Activated naive CD8-positive, alpha-beta T cell treated with anti-CD3 and anti-CD28 coated beads, Interleukin-2, amount 50 U/mL, for 16 hours (primary cell): ENCODE results near the gene SLC25A48.
"Not testable (repeated sequence)": the region's sequence is repeated elsewhere in the genome, so short reads cannot be mapped to it uniquely, and the experiment has no call there.

Source experiments
- DNase-seq: peaks from one replicate; pipeline ENCODE4 v3.0.0-alpha.2; 2020; ENCODE audit warnings: low read depth, low spot score

SLC25A48 gene

GRCh38 chr5:135829681-135830383, 4.6 kb upstream of the SLC25A48 start:
- no peak for DNase-seq

- no peak for DNase-seq
Observed at GRCh38 chr5:135830384-135830700, 4.1 kb upstream of the SLC25A48 start.

GRCh38 chr5:135830876-135831275, 3.6 kb upstream of the SLC25A48 start:
- DNase-seq: no peak

- DNase-seq: no peak
Observed at GRCh38 chr5:135831439-135831838, 3.0 kb upstream of the SLC25A48 start.

GRCh38 chr5:135831851-135832555, 2.5 kb upstream of the SLC25A48 start:
- no peak for DNase-seq

- no peak for DNase-seq
Observed at GRCh38 chr5:135832941-135833920, 1.2 kb upstream of the SLC25A48 start.

- DNase-seq: no peak
Observed at GRCh38 chr5:135833961-135834638, 363 bp upstream of the SLC25A48 start.

GRCh38 chr5:135835766-135836165, 1.3 kb downstream of the SLC25A48 start:
- no peak for DNase-seq

- not testable (repeated sequence) for DNase-seq
Observed at GRCh38 chr5:135838395-135838794, 3.9 kb downstream of the SLC25A48 start.

GRCh38 chr5:135839566-135839965, 5.1 kb downstream of the SLC25A48 start:
- no peak for DNase-seq

- DNase-seq: no peak
Observed at GRCh38 chr5:135840959-135841358, 6.5 kb downstream of the SLC25A48 start.

GRCh38 chr5:135842737-135843136, 8.3 kb downstream of the SLC25A48 start:
- no peak for DNase-seq

- DNase-seq: no peak
Observed at GRCh38 chr5:135843571-135844337, 9.3 kb downstream of the SLC25A48 start.

- no peak for DNase-seq
Observed at GRCh38 chr5:135846311-135846710, 11.8 kb downstream of the SLC25A48 start.

GRCh38 chr5:135847976-135848375, 13.5 kb downstream of the SLC25A48 start:
- no peak for DNase-seq

GRCh38 chr5:135850231-135850630, 15.8 kb downstream of the SLC25A48 start:
- no peak for DNase-seq

- DNase-seq: no peak
Observed at GRCh38 chr5:135850671-135851070, 16.2 kb downstream of the SLC25A48 start.

- no peak for DNase-seq
Observed at GRCh38 chr5:135851186-135851914, 16.9 kb downstream of the SLC25A48 start.

GRCh38 chr5:135851915-135852845, 17.7 kb downstream of the SLC25A48 start:
- no peak for DNase-seq
